H1 (cell line): ENCODE results near the gene RBP3.

Experiments used
- CTCF ChIP-seq, 3 experiments: IDR thresholded peaks; 1 replicate in 2 of 3; 2 replicates in 1 of 3; pipeline versions ENCODE4 v1.5.1 to v1.6.1; 2011; ENCODE audit warnings: low read length in 3 of 3, mild to moderate bottlenecking in 3 of 3, inconsistent platforms in 2 of 3, low read depth in 1 of 3, moderate library complexity in 1 of 3; ENCODE audit not compliant: insufficient read depth in 1 of 3; ENCODE audit errors: control extremely low read depth in 1 of 3
- EP300 ChIP-seq, 2 experiments: IDR thresholded peaks; 1 replicate in 1 of 2; 2 replicates in 1 of 2; pipeline ENCODE4 v1.6.1; 2011 to 2012; ENCODE audit warnings: low read depth in 2 of 2, low read length in 2 of 2, mild to moderate bottlenecking in 2 of 2, borderline replicate concordance in 1 of 2, inconsistent platforms in 1 of 2, moderate library complexity in 1 of 2
- EZH2 ChIP-seq: fragments of 200-600 bp; sonication (generic); IDR thresholded peaks from 2 replicates; pipeline ENCODE4 v1.7.1; 2012; ENCODE audit warnings: low read depth, mild to moderate bottlenecking, moderate library complexity, low read length, inconsistent platforms; ENCODE audit not compliant: severe bottlenecking
- POLR2A ChIP-seq, 2 experiments: IDR thresholded peaks; 1 replicate in 1 of 2; 2 replicates in 1 of 2; pipeline ENCODE4 v1.6.1; 2011; ENCODE audit warnings: low read depth in 2 of 2, low read length in 2 of 2, mild to moderate bottlenecking in 2 of 2; ENCODE audit errors: control extremely low read depth in 1 of 2
- RAD21 ChIP-seq, 2 experiments: IDR thresholded peaks in 1 of 2; conservative IDR thresholded peaks in 1 of 2; 2 replicates each; pipeline ENCODE4 v1.6.1; 2011; ENCODE audit warnings: low read depth in 2 of 2, low read length in 2 of 2, improper control_type of control experiment in 1 of 2, inconsistent platforms in 1 of 2, mild to moderate bottlenecking in 1 of 2, moderate library complexity in 1 of 2
- RFX5 ChIP-seq: IDR thresholded peaks from 2 replicates; pipeline ENCODE4 v1.6.1; 2011; ENCODE audit warnings: low read depth, low read length, improper control_type of control experiment, borderline replicate concordance
- TF ChIP-seq, protein P1 (sequence below): IDR thresholded peaks from 2 replicates; pipeline ENCODE4 v1.6.1; 2011; ENCODE audit warnings: low read length, improper control_type of control experiment

DNA sequence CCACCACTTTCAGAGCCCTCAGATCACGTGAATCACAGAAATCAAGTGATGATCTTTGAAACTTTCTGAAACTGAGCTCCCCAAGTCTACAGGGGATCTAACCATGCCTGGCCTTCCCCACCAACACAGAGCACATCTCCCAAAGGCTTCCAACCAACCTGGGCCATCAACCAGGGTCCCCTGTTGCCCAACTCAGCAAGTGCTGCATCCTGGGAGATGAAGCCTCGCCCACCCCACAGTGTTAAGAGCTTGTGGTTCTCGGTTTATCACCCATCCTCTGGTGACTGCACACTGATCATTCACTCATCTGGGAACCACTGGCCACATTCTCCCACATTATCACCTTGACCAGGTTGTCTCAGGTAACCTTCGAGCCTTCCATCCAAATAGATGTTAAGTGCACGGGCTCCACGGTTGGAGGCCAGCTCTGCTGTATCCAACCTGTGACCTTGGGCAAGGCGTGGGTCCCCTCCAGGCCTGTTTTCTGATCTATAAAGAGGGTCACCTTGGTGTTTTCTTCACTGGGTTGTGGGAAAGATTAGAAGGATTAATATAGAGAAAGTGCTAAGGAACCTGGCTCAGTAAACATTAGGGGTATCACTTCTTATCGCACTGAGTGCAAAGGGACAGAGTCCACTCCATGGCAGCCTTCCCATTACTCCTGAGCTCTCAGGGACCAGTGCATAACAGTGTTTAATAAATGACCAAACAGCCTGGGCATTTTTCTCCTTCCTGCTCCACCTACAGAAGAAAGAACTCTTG is 32.4 kb downstream of the RBP3 start:
- TF ChIP-seq, protein P1, sequence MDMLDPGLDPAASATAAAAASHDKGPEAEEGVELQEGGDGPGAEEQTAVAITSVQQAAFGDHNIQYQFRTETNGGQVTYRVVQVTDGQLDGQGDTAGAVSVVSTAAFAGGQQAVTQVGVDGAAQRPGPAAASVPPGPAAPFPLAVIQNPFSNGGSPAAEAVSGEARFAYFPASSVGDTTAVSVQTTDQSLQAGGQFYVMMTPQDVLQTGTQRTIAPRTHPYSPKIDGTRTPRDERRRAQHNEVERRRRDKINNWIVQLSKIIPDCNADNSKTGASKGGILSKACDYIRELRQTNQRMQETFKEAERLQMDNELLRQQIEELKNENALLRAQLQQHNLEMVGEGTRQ, result no peak
- TF ChIP-seq EZH2 (no peak), RFX5 (no peak), EP300 (IDR thresholded peaks at IDR 0.05; ENCODE audit: borderline replicate concordance in 1 of 2, low read depth in 2 of 2, low read length in 2 of 2) (no peak), CTCF (IDR thresholded peaks at IDR 0.05; ENCODE audit: control extremely low read depth in 1 of 3, insufficient read depth in 1 of 3, low read depth in 1 of 3, low read length in 3 of 3) (no peak), POLR2A (IDR thresholded peaks at IDR 0.05; ENCODE audit: control extremely low read depth in 1 of 2, low read depth in 2 of 2, low read length in 2 of 2) (no peak), RAD21 (IDR thresholded peaks at IDR 0.05 in 1 of 2, conservative IDR thresholded peaks at IDR 0.05 in 1 of 2; ENCODE audit: low read depth in 2 of 2, low read length in 2 of 2) (no peak)
